Measurements from ENCODE around the gene LSM7.

DNA sequence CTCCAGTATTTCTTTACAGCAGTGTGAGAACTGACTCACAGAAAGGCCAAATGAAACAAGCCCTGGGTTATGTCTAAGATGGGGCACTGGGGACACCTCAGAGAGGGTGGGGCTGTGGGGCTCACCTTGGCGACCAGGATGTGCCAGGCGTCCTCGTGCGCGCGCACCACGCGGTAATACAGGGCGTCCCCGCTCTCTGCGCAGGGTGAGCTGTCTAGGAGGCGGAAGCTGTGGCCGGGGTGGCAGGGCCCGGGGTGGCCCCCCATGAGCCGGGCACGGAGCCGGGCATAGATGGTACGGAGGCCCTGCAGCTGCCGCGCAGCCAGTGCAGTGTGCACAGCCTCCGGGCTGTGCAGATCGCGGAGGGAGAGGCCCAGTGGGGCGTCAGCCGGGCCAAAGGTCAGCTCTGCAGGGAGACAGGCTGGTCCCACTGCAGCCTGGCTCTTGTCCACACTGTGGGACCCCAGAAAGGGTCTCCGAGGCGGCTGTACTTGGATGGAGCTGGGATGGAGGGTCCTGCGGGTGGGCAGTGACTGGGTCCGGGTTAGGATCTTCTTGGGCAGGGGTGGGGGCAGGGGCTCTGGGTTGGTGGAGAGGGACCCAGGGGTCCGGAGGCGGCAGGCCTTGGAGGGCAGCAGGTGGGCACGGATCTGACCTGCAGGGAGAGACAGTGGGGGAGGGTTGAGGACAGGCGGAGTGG lies 49.8 kb downstream of the LSM7 start:
- TF ChIP-seq, protein P1, sequence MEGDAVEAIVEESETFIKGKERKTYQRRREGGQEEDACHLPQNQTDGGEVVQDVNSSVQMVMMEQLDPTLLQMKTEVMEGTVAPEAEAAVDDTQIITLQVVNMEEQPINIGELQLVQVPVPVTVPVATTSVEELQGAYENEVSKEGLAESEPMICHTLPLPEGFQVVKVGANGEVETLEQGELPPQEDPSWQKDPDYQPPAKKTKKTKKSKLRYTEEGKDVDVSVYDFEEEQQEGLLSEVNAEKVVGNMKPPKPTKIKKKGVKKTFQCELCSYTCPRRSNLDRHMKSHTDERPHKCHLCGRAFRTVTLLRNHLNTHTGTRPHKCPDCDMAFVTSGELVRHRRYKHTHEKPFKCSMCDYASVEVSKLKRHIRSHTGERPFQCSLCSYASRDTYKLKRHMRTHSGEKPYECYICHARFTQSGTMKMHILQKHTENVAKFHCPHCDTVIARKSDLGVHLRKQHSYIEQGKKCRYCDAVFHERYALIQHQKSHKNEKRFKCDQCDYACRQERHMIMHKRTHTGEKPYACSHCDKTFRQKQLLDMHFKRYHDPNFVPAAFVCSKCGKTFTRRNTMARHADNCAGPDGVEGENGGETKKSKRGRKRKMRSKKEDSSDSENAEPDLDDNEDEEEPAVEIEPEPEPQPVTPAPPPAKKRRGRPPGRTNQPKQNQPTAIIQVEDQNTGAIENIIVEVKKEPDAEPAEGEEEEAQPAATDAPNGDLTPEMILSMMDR (IDR thresholded peaks at IDR 0.05): no peak
- TF ChIP-seq POLR2A (IDR thresholded peaks at IDR 0.05): no peak

Data from breast epithelium (tissue), 3 donors.